ENCODE results near the gene GSTO1.

Gene GSTO1

GRCh38 chr10:104260775-104261115 lies 6.1 kb downstream of the GSTO1 start:
- DNase-seq (ENCODE audit: low read depth, low spot score) = no peak
- H3K27ac ChIP-seq = no peak overlapping the region
- no peak for TF ChIP-seq POLR2AphosphoS5 (IDR thresholded peaks at IDR 0.05; ENCODE audit: borderline replicate concordance, low read depth, low read length)
- TF ChIP-seq FOXP2 (optimal IDR thresholded peaks at IDR 0.05; ENCODE audit: control extremely low read depth, extremely low read length, insufficient read depth) = no peak
- TF ChIP-seq EZH2 (IDR thresholded peaks at IDR 0.05) = no peak
- H3K36me3 ChIP-seq (ENCODE audit: insufficient read depth, low read length) = peaks cover 46% of the 10 kb centered on the region
- no peak overlapping the region for H3K4me3 ChIP-seq
- H3K9me3 ChIP-seq (ENCODE audit: low read depth, low read length) = no peaks in the 10 kb centered on the region
- no peak overlapping the region for H3K9ac ChIP-seq (ENCODE audit: insufficient read length)

- TF ChIP-seq FOXP2 (optimal IDR thresholded peaks at IDR 0.05; ENCODE audit: control extremely low read depth, extremely low read length, insufficient read depth) (no peak), POLR2AphosphoS5 (IDR thresholded peaks at IDR 0.05; ENCODE audit: borderline replicate concordance, low read depth, low read length) (no peak), EZH2 (IDR thresholded peaks at IDR 0.05) (no peak)
- Histone ChIP-seq H3K9ac (ENCODE audit: insufficient read length) (no peak overlapping the region), H3K27ac (no peak overlapping the region), H3K9me3 (ENCODE audit: low read depth, low read length) (no peaks in the 10 kb centered on the region), H3K36me3 (ENCODE audit: insufficient read depth, low read length) (peaks cover 51% of the 10 kb centered on the region), H3K4me3 (no peak overlapping the region)
- no peak for DNase-seq (ENCODE audit: low read depth, low spot score)
Measured at GRCh38 chr10:104262055-104262454, 7.4 kb downstream of the GSTO1 start.

- peaks cover 35% of the 10 kb centered on the region for H3K36me3 ChIP-seq (ENCODE audit: insufficient read depth, low read length)
- H3K27ac ChIP-seq = no peak overlapping the region
- no peaks in the 10 kb centered on the region for H3K9me3 ChIP-seq (ENCODE audit: low read depth, low read length)
- TF ChIP-seq POLR2AphosphoS5 (IDR thresholded peaks at IDR 0.05; ENCODE audit: borderline replicate concordance, low read depth, low read length) (no peak), FOXP2 (optimal IDR thresholded peaks at IDR 0.05; ENCODE audit: control extremely low read depth, extremely low read length, insufficient read depth) (no peak)
- no peak overlapping the region for H3K9ac ChIP-seq (ENCODE audit: insufficient read length)
- no peak for DNase-seq (ENCODE audit: low read depth, low spot score)
- no peak overlapping the region for H3K4me3 ChIP-seq
Measured at GRCh38 chr10:104264783-104265182, 10.1 kb downstream of the GSTO1 start.

GRCh38 chr10:104267721-104268404 lies 13.2 kb downstream of the GSTO1 start:
- Histone ChIP-seq H3K9me3 (ENCODE audit: low read depth, low read length) (no peaks in the 10 kb centered on the region), H3K9ac (ENCODE audit: insufficient read length) (peak overlapping the region; percentile 74), H3K36me3 (ENCODE audit: insufficient read depth, low read length) (peaks cover 19% of the 10 kb centered on the region), H3K4me3 (peak overlapping the region; percentile 84), H3K27ac (no peak overlapping the region)
- no peak for TF ChIP-seq EZH2 (IDR thresholded peaks at IDR 0.05)
- TF ChIP-seq FOXP2 (optimal IDR thresholded peaks at IDR 0.05; ENCODE audit: control extremely low read depth, extremely low read length, insufficient read depth) = no peak
- TF ChIP-seq POLR2AphosphoS5 (IDR thresholded peaks at IDR 0.05; ENCODE audit: borderline replicate concordance, low read depth, low read length) = no peak
- DNase-seq (ENCODE audit: low read depth, low spot score) = no peak

- peak overlapping the region; percentile 74 for H3K9ac ChIP-seq (ENCODE audit: insufficient read length)
- no peak overlapping the region for H3K27ac ChIP-seq
- no peak for DNase-seq (ENCODE audit: low read depth, low spot score)
- peaks cover 16% of the 10 kb centered on the region; the same call in 1 of the 2 replicates for H3K36me3 ChIP-seq (ENCODE audit: insufficient read depth, low read length)
- H3K4me3 ChIP-seq = peak overlapping the region; percentile 84
- TF ChIP-seq POLR2AphosphoS5 (IDR thresholded peaks at IDR 0.05; ENCODE audit: borderline replicate concordance, low read depth, low read length) (no peak), EZH2 (IDR thresholded peaks at IDR 0.05) (no peak), FOXP2 (optimal IDR thresholded peaks at IDR 0.05; ENCODE audit: control extremely low read depth, extremely low read length, insufficient read depth) (no peak)
- no peaks in the 10 kb centered on the region for H3K9me3 ChIP-seq (ENCODE audit: low read depth, low read length)
Measured at GRCh38 chr10:104268405-104268712, 13.7 kb downstream of the GSTO1 start.

DNA sequence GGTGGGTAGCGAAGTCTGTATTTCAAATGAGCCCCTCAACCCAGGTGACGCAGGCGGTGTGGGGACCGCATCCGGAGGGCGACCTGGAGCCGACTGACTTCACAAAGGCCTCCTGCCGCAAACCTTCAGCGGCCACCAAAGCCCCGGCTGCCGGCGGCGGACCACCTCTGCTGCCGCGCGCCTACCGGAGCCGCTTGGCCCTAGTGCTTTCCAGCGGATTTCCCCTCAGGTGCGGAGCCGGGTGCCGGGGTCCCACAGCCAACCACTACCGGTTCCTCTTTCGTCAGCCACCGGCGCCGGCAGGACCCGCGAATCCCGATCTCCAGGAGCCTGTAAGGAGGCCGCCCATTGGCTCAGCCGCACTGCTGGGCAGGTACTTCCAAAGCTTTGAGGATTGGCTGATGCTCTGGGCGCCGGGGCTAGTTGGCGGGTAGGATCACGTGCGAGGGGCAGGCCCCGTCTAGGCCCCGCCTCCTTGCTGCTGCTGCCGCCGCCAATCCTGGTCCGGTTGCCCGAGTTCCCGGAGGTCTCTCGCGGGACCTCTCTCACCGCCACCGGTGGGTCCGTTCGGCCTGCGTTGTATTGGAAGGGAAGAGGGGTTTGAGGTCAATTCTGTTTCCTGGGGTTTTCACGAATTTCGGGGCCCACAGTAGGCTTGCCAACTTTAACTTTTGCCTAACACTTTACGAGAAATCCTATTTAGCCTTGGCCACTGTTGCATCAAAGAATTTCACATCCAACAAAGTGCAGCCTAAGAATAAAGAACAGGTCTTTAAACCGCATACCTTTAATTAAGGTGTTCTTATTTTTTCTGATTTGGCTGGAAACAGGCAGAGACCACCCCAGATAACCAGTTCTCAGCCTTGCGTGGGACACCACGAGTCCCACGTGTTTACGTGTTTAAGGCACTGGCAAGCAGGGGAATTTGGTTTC lies 14.3 kb downstream of the GSTO1 start, which contains the start of gene GSTO2:
GSTO2 (plus strand) TSS at position 472 of the 933 bp plus-strand sequence. CDS start 5,732 bp downstream, outside the sequence.
- Histone ChIP-seq H3K36me3 (ENCODE audit: insufficient read depth, low read length) (peaks cover 13% of the 10 kb centered on the region; the same call in 1 of the 2 replicates), H3K9ac (ENCODE audit: insufficient read length) (peak within 1 kb of the TSS; percentile 95), H3K4me3 (peak within 1 kb of the TSS; percentile 84), H3K9me3 (ENCODE audit: low read depth, low read length) (no peaks in the 10 kb centered on the region), H3K27ac (no peak within 1 kb of the TSS)
- DNase-seq (ENCODE audit: low read depth, low spot score) = peak; percentile 71
- TF ChIP-seq FOXP2 (optimal IDR thresholded peaks at IDR 0.05; ENCODE audit: control extremely low read depth, extremely low read length, insufficient read depth) (no peak), POLR2AphosphoS5 (IDR thresholded peaks at IDR 0.05; ENCODE audit: borderline replicate concordance, low read depth, low read length) (peak; percentile 77), EZH2 (IDR thresholded peaks at IDR 0.05) (no peak)

DNA sequence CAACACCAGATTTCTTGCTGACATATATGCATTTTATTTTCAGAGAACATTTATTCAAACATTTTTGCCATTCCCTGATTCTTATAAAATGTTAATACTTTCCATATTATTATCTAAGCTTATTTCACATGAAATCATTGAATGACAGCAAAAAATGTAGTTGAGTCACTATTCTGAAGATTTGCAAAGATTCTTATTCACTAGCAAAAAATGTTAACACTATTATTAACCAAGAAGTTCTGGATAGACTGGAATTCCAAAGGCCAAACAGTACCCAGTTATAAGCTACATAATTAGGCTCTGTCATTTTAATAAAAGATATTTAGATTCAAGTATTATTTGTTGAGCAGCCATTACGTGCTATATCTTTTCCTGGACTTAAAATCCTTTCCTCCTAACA lies 18.6 kb downstream of the GSTO1 start:
- H3K36me3 ChIP-seq (ENCODE audit: insufficient read depth, low read length) = no peaks in the 10 kb centered on the region
- no peak for DNase-seq (ENCODE audit: low read depth, low spot score)
- no peak overlapping the region for H3K4me3 ChIP-seq
- TF ChIP-seq POLR2AphosphoS5 (IDR thresholded peaks at IDR 0.05; ENCODE audit: borderline replicate concordance, low read depth, low read length) (no peak), EZH2 (IDR thresholded peaks at IDR 0.05) (no peak), FOXP2 (optimal IDR thresholded peaks at IDR 0.05; ENCODE audit: control extremely low read depth, extremely low read length, insufficient read depth) (no peak)
- no peaks in the 10 kb centered on the region for H3K9me3 ChIP-seq (ENCODE audit: low read depth, low read length)
- H3K27ac ChIP-seq = no peak overlapping the region
- H3K9ac ChIP-seq (ENCODE audit: insufficient read length) = no peak overlapping the region

DNA sequence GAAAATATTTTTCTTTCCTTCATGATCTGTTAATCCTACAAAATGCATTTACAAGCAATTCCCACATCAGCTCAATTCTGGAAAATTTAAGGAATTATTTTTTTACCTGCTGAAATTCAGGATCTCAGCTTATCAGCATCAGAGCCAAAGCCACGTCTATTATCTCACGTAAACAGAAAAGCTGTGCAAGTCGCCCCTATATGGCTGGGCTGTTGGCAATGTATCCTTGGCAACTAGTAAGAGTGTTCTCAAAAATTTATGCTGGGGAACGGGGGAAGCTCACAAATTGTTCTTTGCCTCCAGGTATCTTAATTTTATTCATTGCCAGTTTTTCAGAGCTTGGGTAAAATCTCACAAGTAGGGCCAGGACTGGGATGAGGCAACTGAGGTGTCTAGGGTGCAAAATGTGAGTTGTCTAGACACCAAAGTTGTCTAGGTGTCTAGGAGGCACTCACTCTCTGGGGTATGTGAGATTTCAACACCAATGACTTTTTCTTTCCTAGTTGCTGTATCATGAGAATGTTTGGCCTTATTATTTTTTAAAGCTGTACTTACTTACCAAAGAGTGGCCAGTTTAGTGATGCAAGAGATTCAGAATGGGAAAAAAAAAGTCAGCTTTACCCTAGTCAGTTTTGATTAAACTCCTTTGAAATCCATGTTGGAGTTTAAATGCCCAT lies 19.3 kb downstream of the GSTO1 start:
- TF ChIP-seq FOXP2 (optimal IDR thresholded peaks at IDR 0.05; ENCODE audit: control extremely low read depth, extremely low read length, insufficient read depth) (no peak), POLR2AphosphoS5 (IDR thresholded peaks at IDR 0.05; ENCODE audit: borderline replicate concordance, low read depth, low read length) (no peak)
- no peaks in the 10 kb centered on the region for H3K9me3 ChIP-seq (ENCODE audit: low read depth, low read length)
- H3K4me3 ChIP-seq = no peak overlapping the region
- H3K27ac ChIP-seq = no peak overlapping the region
- no peak overlapping the region for H3K9ac ChIP-seq (ENCODE audit: insufficient read length)
- DNase-seq (ENCODE audit: low read depth, low spot score) = no peak
- no peaks in the 10 kb centered on the region for H3K36me3 ChIP-seq (ENCODE audit: insufficient read depth, low read length)

All from SK-N-MC (cell line).